Adrenal gland (tissue), 5 donors: ENCODE measurements around the gene DVL1.

Experiments used
- CTCF ChIP-seq, 6 experiments: fragments of 450-650 bp in 4 of 6; fragments of 200-600 bp in 2 of 6; sonication (generic) in 1 of 6; IDR thresholded peaks; 1 replicate in 5 of 6; 2 replicates in 1 of 6; pipeline versions ENCODE4 v1.5.1 to v1.8.0; 2016 to 2021; ENCODE audit warnings: antibody characterized with exemption in 6 of 6, mild to moderate bottlenecking in 2 of 6, moderate library complexity in 1 of 6
- POLR2A ChIP-seq, 2 donors: fragments of 450-650 bp; IDR thresholded peaks; one replicate each; pipeline ENCODE4 v1.6.1; 2017; ENCODE audit warnings: antibody characterized with exemption in 2 of 2, mild to moderate bottlenecking in 2 of 2, moderate library complexity in 1 of 2
- donor health status: DM: no; HTN: no; CAD: no.

DNA sequence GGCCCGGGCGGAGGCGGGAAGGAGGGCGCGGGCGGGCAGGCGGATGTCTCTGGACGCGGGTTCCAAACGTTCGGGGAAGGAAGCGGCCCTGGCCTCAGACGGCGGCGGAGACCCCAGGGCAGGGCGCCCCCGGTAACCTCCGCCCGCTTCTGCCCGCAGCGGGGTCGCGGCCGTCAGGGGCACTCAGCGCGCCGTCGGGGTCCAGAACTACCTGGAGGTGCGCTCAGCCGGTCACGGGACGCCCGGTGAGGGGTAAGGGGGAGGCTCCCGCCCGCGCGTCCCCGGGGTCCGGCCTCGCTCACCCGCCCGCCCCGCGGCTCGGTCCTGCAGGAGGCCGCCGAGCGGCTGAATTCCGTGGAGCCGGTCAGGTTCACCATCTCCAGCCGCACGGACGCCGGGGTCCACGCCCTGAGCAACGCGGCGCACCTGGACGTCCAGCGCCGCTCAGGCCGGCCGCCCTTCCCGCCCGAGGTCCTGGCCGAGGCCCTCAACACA is 40.4 kb downstream of the DVL1 start:
- TF ChIP-seq CTCF (IDR thresholded peaks at IDR 0.05) (no peak), POLR2A (IDR thresholded peaks at IDR 0.05) (no peak)
